Measurements from ENCODE around the gene UXS1.
"Not testable (repeated sequence)": the region's sequence is repeated elsewhere in the genome, so short reads cannot be mapped to it uniquely, and the experiment has no call there.

Gene UXS1

GRCh38 chr2:106159866-106160785 lies 34.0 kb downstream of the UXS1 start:
- no peak for FAIRE-seq

- FAIRE-seq: no peak
Observed at GRCh38 chr2:106158871-106159270, 35.2 kb downstream of the UXS1 start.

- FAIRE-seq: no peak
Observed at GRCh38 chr2:106158131-106158530, 36.0 kb downstream of the UXS1 start.

- no peak for FAIRE-seq
Observed at GRCh38 chr2:106157416-106157815, 36.7 kb downstream of the UXS1 start.

GRCh38 chr2:106156305-106157296 lies 37.5 kb downstream of the UXS1 start:
- no peak for FAIRE-seq

GRCh38 chr2:106153781-106154180 lies 40.3 kb downstream of the UXS1 start:
- no peak for FAIRE-seq

- no peak for FAIRE-seq
Observed at GRCh38 chr2:106147665-106148064, 46.4 kb downstream of the UXS1 start.

- no peak for FAIRE-seq
Observed at GRCh38 chr2:106147159-106147558, 46.9 kb downstream of the UXS1 start.

- FAIRE-seq: no peak
Observed at GRCh38 chr2:106144621-106145331, 49.3 kb downstream of the UXS1 start.

GRCh38 chr2:106143495-106144215 lies 50.4 kb downstream of the UXS1 start:
- FAIRE-seq: no peak

- FAIRE-seq: no peak
Observed at GRCh38 chr2:106142683-106143082, 51.4 kb downstream of the UXS1 start.

- no peak for FAIRE-seq
Observed at GRCh38 chr2:106140913-106141312, 53.2 kb downstream of the UXS1 start.

- no peak for FAIRE-seq
Observed at GRCh38 chr2:106140113-106140512, 54.0 kb downstream of the UXS1 start.

- no peak for FAIRE-seq
Observed at GRCh38 chr2:106139238-106139935, 54.7 kb downstream of the UXS1 start.

GRCh38 chr2:106138543-106139237 lies 55.4 kb downstream of the UXS1 start:
- FAIRE-seq: no peak

- no peak for FAIRE-seq
Observed at GRCh38 chr2:106137731-106138521, 56.2 kb downstream of the UXS1 start.

- not testable (repeated sequence) for FAIRE-seq
Observed at GRCh38 chr2:106131192-106131591, 62.9 kb downstream of the UXS1 start.

- FAIRE-seq: no peak
Observed at GRCh38 chr2:106130251-106130998, 63.7 kb downstream of the UXS1 start.

GRCh38 chr2:106129592-106129991 lies 64.5 kb downstream of the UXS1 start:
- no peak for FAIRE-seq

Measured in TTC549 (cell line).